DMS153 (cell line): Measurements from ENCODE around the gene PYDC2.
"Not testable (repeated sequence)": the region's sequence is repeated elsewhere in the genome, so short reads cannot be mapped to it uniquely, and the experiment has no call there.

Source experiments
- DNase-seq: peaks from one replicate; lab custom pipeline; 2025; lab: John Stamatoyannopoulos, UW

The PYDC2 gene

DNA sequence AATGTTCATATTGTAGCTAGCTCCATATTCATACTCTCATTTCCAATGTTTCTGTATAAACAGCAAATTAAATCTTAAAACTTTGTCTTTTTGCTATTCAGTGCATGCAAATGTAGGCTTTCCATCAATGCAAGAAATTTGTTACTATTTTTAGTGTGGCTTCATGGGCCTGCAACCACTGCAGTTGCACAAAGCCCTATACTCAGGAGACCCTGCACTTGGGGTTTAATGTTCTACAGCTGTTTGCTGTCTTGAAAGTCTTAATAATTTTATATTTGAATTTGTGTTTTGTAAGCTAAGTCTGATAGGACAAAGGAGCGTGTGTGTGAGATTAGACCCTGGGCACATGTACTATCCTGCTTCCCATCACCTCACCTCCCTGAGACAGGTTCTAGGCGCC is 9.6 kb downstream of the PYDC2 start:
- DNase-seq = no peak

DNA sequence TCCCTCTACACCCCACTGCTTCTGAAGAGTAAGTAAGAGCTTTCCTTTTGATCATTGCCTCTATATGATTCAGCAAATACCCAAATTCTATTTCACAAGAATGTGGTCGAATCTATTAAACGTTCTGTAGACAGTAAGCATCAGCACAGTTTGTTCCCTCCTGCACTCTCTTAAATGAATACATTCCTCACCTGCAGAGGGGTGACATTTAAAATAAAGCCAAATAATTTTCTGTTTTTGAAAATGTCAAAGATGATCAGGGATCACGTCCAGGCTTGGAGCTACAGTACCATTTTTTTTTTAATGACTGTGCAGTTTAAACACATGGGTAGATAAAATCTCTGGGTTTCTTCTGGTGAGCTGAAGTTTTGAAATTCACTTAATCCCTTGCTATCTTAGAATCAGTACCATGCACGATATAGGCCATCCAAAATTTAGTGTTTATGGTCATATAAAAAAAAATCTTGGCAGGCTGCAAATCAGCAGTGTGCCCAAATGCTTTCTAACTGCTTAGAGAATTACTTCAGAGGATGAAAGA is 12.8 kb downstream of the PYDC2 start:
- DNase-seq = no peak

DNA sequence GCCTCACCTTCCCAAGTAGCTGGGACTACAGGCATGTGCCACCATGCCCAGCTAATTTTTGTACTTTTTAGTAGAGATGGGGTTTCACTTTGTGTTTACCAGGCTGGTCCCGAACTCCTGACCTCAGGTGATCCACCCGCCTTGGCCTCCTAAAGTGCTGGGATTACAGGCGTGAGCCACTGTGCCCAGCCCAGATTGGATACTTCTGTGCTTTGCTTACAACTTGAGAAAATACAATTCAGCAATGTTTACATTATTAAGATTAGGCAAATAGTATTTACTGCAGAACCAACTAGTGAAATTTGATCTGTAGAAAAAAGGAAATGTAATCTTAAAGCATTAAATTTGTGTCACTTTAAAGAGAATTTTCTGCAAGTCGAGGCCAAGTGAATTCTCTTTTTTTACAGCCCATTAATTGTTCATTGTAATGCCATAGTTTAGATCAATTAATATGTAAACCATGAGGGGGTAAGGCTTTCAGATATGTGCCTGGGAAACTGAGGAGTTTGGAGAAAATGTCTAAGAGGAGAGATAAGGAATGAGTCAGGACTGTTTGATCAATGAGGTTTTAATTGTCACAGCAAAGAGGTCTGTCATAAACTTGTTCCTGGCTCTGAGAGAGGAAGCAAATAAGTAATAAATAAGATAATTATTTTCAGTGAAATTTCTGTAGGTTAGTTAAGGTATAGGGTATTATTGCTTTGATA is 15.3 kb downstream of the PYDC2 start:
- no peak for DNase-seq

- DNase-seq = not testable (repeated sequence)
Observed at GRCh38 chr3:191483994-191484393, 23.0 kb downstream of the PYDC2 start.

DNA sequence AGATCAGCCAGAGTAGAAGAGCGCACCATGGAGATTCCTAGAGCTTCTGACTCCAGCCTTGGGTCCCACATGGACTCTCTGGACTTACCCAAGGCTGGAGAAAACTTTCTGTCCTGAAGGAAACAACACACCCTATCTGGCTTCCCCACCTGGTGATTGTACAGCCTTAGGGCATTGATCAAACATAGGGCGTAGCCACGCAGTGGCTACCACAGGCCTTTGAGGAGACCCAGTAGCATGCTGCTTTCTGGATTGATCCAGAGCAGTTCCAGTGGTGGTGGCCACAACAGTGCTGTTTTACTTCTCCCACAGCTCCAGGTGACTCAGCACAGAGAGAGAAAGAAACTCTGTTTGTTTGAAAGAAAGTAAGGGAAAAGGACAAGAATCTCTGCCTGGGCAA is 23.5 kb downstream of the PYDC2 start:
- DNase-seq = no peak

DNA sequence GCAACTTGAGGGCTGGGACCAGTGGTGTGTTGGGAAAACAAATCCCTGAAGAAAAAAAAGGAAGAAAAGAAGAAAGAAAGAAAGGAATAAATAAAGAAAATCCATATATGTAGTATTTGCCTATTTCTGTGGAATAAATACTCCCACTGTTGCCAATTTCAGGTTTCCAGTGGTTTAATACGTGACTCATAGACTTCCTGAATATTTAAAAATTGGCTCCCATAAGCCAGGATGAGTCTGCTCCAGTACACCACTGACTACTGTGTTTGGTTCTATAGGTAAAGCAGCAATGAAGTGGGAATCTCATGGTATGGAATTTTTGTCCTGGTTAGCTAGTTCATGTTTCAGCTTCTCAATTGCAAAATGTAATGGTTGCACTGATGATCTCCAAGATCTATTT is 31.6 kb downstream of the PYDC2 start:
- DNase-seq = no peak

DNA sequence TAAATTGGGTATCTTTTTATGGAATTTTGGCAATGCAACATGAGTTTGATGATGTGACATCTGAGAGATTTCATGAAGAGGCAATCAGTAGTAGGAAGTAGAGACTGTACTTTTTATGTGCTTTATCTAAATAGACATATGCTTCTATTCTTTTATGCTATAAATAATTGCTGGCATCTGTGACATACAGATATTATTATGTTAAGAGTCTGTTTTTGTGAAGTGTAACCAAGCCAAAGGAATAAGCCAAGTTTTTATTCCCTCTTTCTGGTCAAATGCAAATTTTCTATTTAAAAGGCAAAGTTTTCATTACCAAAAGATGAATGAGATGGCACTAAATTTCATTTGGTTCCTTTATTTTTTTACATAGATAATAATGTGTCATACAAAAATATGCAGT is 32.4 kb downstream of the PYDC2 start:
- DNase-seq = no peak

- peak; percentile 47 for DNase-seq
Observed at GRCh38 chr3:191499307-191500080, 38.5 kb downstream of the PYDC2 start.

DNA sequence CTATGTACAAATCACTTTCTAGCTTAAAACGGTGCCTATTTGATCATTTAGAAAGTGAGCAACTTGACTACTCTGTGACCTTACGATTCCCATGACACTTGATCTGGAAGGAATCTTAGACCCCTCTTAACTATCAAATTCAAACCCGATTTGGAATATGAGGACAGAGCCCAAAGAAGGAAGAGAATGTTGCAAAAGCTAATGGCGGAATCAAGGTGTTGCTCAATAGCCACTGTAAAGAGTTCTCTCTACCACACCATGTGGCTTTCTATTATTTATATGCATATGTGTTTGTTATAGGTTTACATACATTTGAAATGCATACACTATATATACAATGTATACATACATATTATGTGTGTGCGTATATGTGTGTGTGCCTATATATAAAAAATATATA is 39.9 kb downstream of the PYDC2 start:
- no peak for DNase-seq

- DNase-seq = no peak
Observed at GRCh38 chr3:191502583-191502982, 41.6 kb downstream of the PYDC2 start.

GRCh38 chr3:191509078-191509477 is 48.1 kb downstream of the PYDC2 start:
- DNase-seq = no peak
